GM18499 (cell line): Measurements from ENCODE around the gene NKD1.

Experiments used
- ATAC-seq: cut with Tn5 transposase; IDR thresholded peaks from one replicate; pipeline ENCODE4 v1.9.1; 2021; ENCODE audit warnings: moderate number of reproducible peaks; ENCODE audit not compliant: insufficient read depth, unreplicated experiment

Gene NKD1

GRCh38 chr16:50555269-50555875 lies 7.2 kb downstream of the NKD1 start:
- ATAC-seq = no peak

GRCh38 chr16:50555952-50556673 lies 7.9 kb downstream of the NKD1 start:
- ATAC-seq = no peak

GRCh38 chr16:50557046-50557445 lies 8.8 kb downstream of the NKD1 start:
- ATAC-seq = no peak

GRCh38 chr16:50558913-50559312 lies 10.7 kb downstream of the NKD1 start:
- no peak for ATAC-seq

- no peak for ATAC-seq
Observed at GRCh38 chr16:50559342-50559741, 11.1 kb downstream of the NKD1 start.

- no peak for ATAC-seq
Observed at GRCh38 chr16:50559804-50560514, 11.8 kb downstream of the NKD1 start.

- ATAC-seq = no peak
Observed at GRCh38 chr16:50560903-50561863, 13.0 kb downstream of the NKD1 start.

- no peak for ATAC-seq
Observed at GRCh38 chr16:50562657-50563056, 14.5 kb downstream of the NKD1 start.

GRCh38 chr16:50563989-50564388 lies 15.8 kb downstream of the NKD1 start:
- no peak for ATAC-seq

GRCh38 chr16:50565428-50565827 lies 17.2 kb downstream of the NKD1 start:
- ATAC-seq = no peak

- ATAC-seq = no peak
Observed at GRCh38 chr16:50566014-50566962, 18.1 kb downstream of the NKD1 start.

GRCh38 chr16:50567651-50568050 lies 19.5 kb downstream of the NKD1 start:
- no peak for ATAC-seq

- no peak for ATAC-seq
Observed at GRCh38 chr16:50568187-50568815, 20.1 kb downstream of the NKD1 start.

GRCh38 chr16:50570354-50570753 lies 22.2 kb downstream of the NKD1 start:
- ATAC-seq = no peak

- ATAC-seq = no peak
Observed at GRCh38 chr16:50570808-50571598, 22.8 kb downstream of the NKD1 start.

- no peak for ATAC-seq
Observed at GRCh38 chr16:50571786-50572185, 23.6 kb downstream of the NKD1 start.

GRCh38 chr16:50572700-50573099 lies 24.5 kb downstream of the NKD1 start:
- ATAC-seq = no peak

GRCh38 chr16:50573279-50573678 lies 25.1 kb downstream of the NKD1 start:
- ATAC-seq = no peak
